ENCODE results near the gene CNTNAP5. TPM values are rescaled to one million over a fixed set of nuclear protein-coding genes. Genes with fewer than 3 reads are reported as not detected.

The CNTNAP5 gene
- total and polyA plus RNA-seq, 8 donors: 0.03 to 0.29 (median 0.10) TPM; not detected in 4

- no peak for TF ChIP-seq CTCF (IDR thresholded peaks at IDR 0.05)
- H3K9me3 ChIP-seq: no peaks in the 10 kb centered on the region
- intact Hi-C loops (cut with DNase I): no loop called here
- ATAC-seq (no peak), DNase-seq (no peak)
- H3K36me3 ChIP-seq: no peaks in the 10 kb centered on the region
- H3K4me3 ChIP-seq: no peak overlapping the region
- no peaks in the 10 kb centered on the region for H3K4me1 ChIP-seq
- no peaks in the 10 kb centered on the region for H3K27me3 ChIP-seq
- no peak overlapping the region for H3K27ac ChIP-seq
These were observed 545.8 kb downstream of the CNTNAP5 start for GRCh38 chr2:124570872-124571271.

DNA sequence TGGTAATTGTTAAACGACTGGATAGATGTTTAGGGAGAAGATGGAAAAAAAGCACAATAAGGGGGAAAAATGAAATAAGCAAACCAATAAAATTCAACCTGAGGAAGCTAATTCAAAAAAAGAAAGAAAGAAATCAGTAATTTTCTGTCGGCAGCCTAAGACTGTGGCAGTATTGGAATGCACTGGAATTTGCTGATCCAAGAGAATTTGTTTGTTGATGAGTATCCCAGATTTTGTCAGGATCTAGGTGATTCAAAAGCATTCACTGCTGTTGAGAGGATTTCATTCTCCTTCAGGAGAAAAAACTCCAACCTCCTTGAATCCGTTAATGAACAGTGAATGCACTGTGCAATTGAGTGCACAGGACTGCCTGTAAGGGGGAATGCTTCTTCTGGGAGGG lies 546.7 kb downstream of the CNTNAP5 start:
- Histone ChIP-seq H3K36me3 (no peaks in the 10 kb centered on the region), H3K4me1 (no peaks in the 10 kb centered on the region), H3K4me3 (no peak overlapping the region), H3K27me3 (no peaks in the 10 kb centered on the region), H3K9me3 (no peaks in the 10 kb centered on the region), H3K27ac (no peak overlapping the region)
- no peak for ATAC-seq
- TF ChIP-seq CTCF (IDR thresholded peaks at IDR 0.05): no peak
- intact Hi-C loops (cut with DNase I): no loop called here
- DNase-seq: no peak

- Histone ChIP-seq H3K27ac (no peak overlapping the region), H3K36me3 (no peaks in the 10 kb centered on the region), H3K4me3 (no peak overlapping the region), H3K9me3 (no peaks in the 10 kb centered on the region), H3K27me3 (no peaks in the 10 kb centered on the region), H3K4me1 (no peaks in the 10 kb centered on the region)
- intact Hi-C loops (cut with DNase I): no loop called here
- peak; percentile 80 for ATAC-seq
- TF ChIP-seq CTCF (IDR thresholded peaks at IDR 0.05): no peak
- DNase-seq: peak in 1 of 4 donors; percentile 18
These were observed 548.0 kb downstream of the CNTNAP5 start for GRCh38 chr2:124572934-124573634.

- ATAC-seq (no peak), DNase-seq (no peak)
- intact Hi-C loops (cut with DNase I): no loop called here
These were observed 550.4 kb downstream of the CNTNAP5 start for GRCh38 chr2:124575497-124575896.

GRCh38 chr2:124580263-124580662 lies 555.2 kb downstream of the CNTNAP5 start:
- no peak for DNase-seq

More at GRCh38 chr2:124575497-124575896, 550.4 kb downstream of the CNTNAP5 start:
- Histone ChIP-seq H3K27ac (no peak overlapping the region), H3K9me3 (no peaks in the 10 kb centered on the region), H3K4me3 (no peak overlapping the region), H3K4me1 (no peaks in the 10 kb centered on the region), H3K36me3 (no peaks in the 10 kb centered on the region), H3K27me3 (no peaks in the 10 kb centered on the region)
- TF ChIP-seq CTCF (IDR thresholded peaks at IDR 0.05): no peak

More at GRCh38 chr2:124580263-124580662, 555.2 kb downstream of the CNTNAP5 start:
- intact Hi-C loops (cut with DNase I): no loop called here
- no peak overlapping the region for H3K4me3 ChIP-seq
- no peaks in the 10 kb centered on the region for H3K36me3 ChIP-seq
- TF ChIP-seq CTCF (IDR thresholded peaks at IDR 0.05): no peak
- H3K27me3 ChIP-seq: no peaks in the 10 kb centered on the region
- H3K4me1 ChIP-seq: no peaks in the 10 kb centered on the region
- no peak for ATAC-seq
- H3K27ac ChIP-seq: no peak overlapping the region
- H3K9me3 ChIP-seq: no peaks in the 10 kb centered on the region

Measured in left lung (tissue), 10 donors.